Stimulated activated effector memory CD8-positive, alpha-beta T cell treated with anti-CD3 and anti-CD28 coated beads, Interleukin-12 subunit alpha, Interleukin-12 subunit beta, amount 100 ng/mL, for 72 hours (primary cell): ENCODE data around the gene HNRNPAB.
A peak's percentile ranks its signal among the peaks of the same experiment; 100 is the strongest.
"Not testable (repeated sequence)": the region's sequence is repeated elsewhere in the genome, so short reads cannot be mapped to it uniquely, and the experiment has no call there.

ENCODE experiments used
- ATAC-seq: fragments of 150-1000 bp; cut with Tn5 transposase; 2 replicates; pipeline ENCODE4 v1.10.0; 2021
- DNase-seq, 2 donors: peaks; one replicate each; pipeline ENCODE4 v3.0.0; 2021 to 2022; ENCODE audit warnings: low spot score in 2 of 2
- H3K27ac Mint-ChIP-seq: one replicate; pipeline ENCODE4 v1.8.0; 2022; ENCODE audit warnings: mild to moderate bottlenecking, mixed read lengths
- H3K36me3 Mint-ChIP-seq: one replicate; pipeline ENCODE4 v1.8.0; 2022; ENCODE audit warnings: mild to moderate bottlenecking, mixed read lengths
- H3K4me1 Mint-ChIP-seq: one replicate; pipeline ENCODE4 v1.8.0; 2022; ENCODE audit warnings: mixed read lengths
- H3K4me3 Mint-ChIP-seq: one replicate; pipeline ENCODE4 v1.8.0; 2022; ENCODE audit warnings: mild to moderate bottlenecking, mixed read lengths
- H3K9me3 Mint-ChIP-seq: one replicate; pipeline ENCODE4 v1.8.0; 2022; ENCODE audit warnings: mixed read lengths

HNRNPAB gene

GRCh38 chr5:178228609-178229008, 24.3 kb downstream of the HNRNPAB start:
- DNase-seq (no peak), ATAC-seq (no peak)
- H3K4me1 Mint-ChIP-seq, result peaks cover 70% of the 10 kb centered on the region
- H3K27ac Mint-ChIP-seq, result peak overlapping the region; percentile 87
- H3K9me3 Mint-ChIP-seq, result no peaks in the 10 kb centered on the region
- H3K36me3 Mint-ChIP-seq, result peaks cover 84% of the 10 kb centered on the region
- H3K4me3 Mint-ChIP-seq, result no peak overlapping the region

- Mint-ChIP-seq H3K4me3 (peak overlapping the region; percentile 80), H3K4me1 (peaks cover 65% of the 10 kb centered on the region)
- not testable (repeated sequence) for H3K9me3 Mint-ChIP-seq
Measured at GRCh38 chr5:178229111-178229510, 24.8 kb downstream of the HNRNPAB start.

GRCh38 chr5:178229861-178230260, 25.5 kb downstream of the HNRNPAB start:
- Mint-ChIP-seq H3K36me3 (peaks cover 72% of the 10 kb centered on the region), H3K4me1 (peaks cover 65% of the 10 kb centered on the region), H3K9me3 (no peaks in the 10 kb centered on the region), H3K4me3 (peak overlapping the region; percentile 80), H3K27ac (peak overlapping the region; percentile 87)
- no peak for ATAC-seq
- DNase-seq, result no peak

More at GRCh38 chr5:178229111-178229510, 24.8 kb downstream of the HNRNPAB start:
- peak overlapping the region; percentile 87 for H3K27ac Mint-ChIP-seq
- peaks cover 79% of the 10 kb centered on the region for H3K36me3 Mint-ChIP-seq
- DNase-seq, ATAC-seq: not testable (repeated sequence)

GRCh38 chr5:178230879-178231538, 26.7 kb downstream of the HNRNPAB start:
- ATAC-seq (no peak), DNase-seq (no peak)
- Mint-ChIP-seq H3K9me3 (no peaks in the 10 kb centered on the region), H3K4me3 (peak overlapping the region; percentile 80), H3K27ac (peak overlapping the region; percentile 87), H3K36me3 (peaks cover 60% of the 10 kb centered on the region), H3K4me1 (peaks cover 69% of the 10 kb centered on the region)

GRCh38 chr5:178231539-178232123, 27.3 kb downstream of the HNRNPAB start:
- no peak for ATAC-seq
- DNase-seq, result no peak
- Mint-ChIP-seq H3K27ac (peak overlapping the region; percentile 87), H3K9me3 (no peaks in the 10 kb centered on the region), H3K4me3 (peak overlapping the region; percentile 80), H3K4me1 (peaks cover 70% of the 10 kb centered on the region), H3K36me3 (peaks cover 54% of the 10 kb centered on the region)

- H3K9me3 Mint-ChIP-seq, result no peaks in the 10 kb centered on the region
- H3K4me1 Mint-ChIP-seq, result peaks cover 71% of the 10 kb centered on the region
- DNase-seq (peak; percentile 62 to 87), ATAC-seq (peak; percentile 76)
- H3K27ac Mint-ChIP-seq, result peak within 1 kb of the TSS; percentile 87
- peaks cover 47% of the 10 kb centered on the region for H3K36me3 Mint-ChIP-seq
- peak within 1 kb of the TSS; percentile 80 for H3K4me3 Mint-ChIP-seq
Measured at GRCh38 chr5:178232124-178232919, 28.0 kb downstream of the HNRNPAB start, which contains the start of gene PHYKPL. Gene PHYKPL (minus strand): TSS chr5:178232802. CDS start chr5:178232550, 252 bp downstream.

DNA sequence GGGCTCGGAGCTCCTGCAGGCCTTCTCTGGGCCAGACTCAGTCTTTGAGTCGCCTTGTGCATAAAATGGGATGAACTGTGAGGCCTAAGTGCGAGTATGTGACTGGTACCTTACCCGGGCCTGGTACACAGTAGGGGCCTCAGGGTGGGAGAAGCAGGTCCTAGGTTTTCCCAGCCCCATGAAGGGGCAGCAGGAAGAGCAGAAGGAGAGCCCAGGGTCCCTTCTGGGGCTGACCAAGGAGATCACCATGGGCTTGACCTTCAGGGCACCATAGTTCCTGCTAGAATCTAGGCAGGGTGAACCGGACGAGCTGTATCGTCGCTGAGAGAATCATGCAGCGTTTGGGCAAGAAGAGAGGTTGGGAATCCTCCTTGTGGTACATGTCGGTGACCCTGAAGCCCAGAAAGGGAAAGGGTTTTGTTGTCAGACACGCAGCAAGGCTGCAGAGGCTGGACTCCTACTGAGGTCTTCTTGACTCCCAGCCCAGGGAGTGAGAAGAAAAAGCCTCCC, 28.6 kb downstream of the HNRNPAB start:
- ATAC-seq, result no peak
- H3K4me1 Mint-ChIP-seq, result peaks cover 69% of the 10 kb centered on the region
- H3K4me3 Mint-ChIP-seq, result peak overlapping the region; percentile 80

GRCh38 chr5:178234121-178234749, 29.9 kb downstream of the HNRNPAB start:
- Mint-ChIP-seq H3K4me3 (no peak overlapping the region), H3K9me3 (no peaks in the 10 kb centered on the region), H3K27ac (no peak overlapping the region), H3K36me3 (peaks cover 28% of the 10 kb centered on the region), H3K4me1 (peaks cover 69% of the 10 kb centered on the region)
- ATAC-seq (no peak), DNase-seq (no peak)

More for the DNA sequence above, 28.6 kb downstream of the HNRNPAB start:
- H3K36me3 Mint-ChIP-seq, result peaks cover 41% of the 10 kb centered on the region
- no peaks in the 10 kb centered on the region for H3K9me3 Mint-ChIP-seq
- no peak for DNase-seq
- H3K27ac Mint-ChIP-seq, result peak overlapping the region; percentile 83

DNA sequence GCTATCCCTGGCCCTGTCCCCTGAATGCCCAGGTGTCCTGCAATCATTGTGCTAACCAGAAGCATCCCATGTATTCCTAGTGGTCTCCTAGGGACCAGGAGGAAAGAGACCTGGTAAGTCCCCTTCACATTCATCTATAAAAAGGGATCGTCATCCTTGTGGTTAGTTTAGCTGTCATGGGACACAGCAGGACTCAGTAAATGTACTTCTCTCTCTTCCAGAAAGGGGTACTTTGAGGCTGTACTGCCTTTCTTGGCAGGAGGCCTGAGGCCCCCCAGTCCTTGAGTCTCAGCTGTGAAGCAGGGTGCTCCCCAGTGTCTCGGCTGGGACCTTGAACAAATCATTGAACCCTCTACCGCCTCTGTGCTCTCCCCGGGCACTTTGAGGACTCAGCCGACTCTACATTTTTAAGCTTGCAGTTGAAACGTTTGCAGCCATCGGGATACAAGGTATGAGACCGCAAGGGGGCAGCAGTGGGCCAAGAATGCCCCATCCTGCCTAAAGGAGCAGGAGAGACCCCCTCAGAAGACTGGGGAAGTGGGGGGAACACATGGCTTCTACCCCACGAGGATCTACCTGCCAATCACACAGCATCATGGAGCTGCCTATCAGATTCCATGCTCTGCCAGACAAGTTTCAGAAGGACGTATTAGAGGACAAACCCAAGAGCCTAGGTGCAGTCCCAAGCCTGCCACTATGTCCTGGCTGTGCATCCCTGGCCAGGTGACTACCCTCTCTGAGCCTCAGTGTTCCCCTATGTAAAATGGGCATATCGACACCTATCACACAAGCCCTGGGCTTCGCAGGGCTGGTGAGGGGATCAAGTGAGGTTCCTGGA, 30.6 kb downstream of the HNRNPAB start:
- Mint-ChIP-seq H3K27ac (peak overlapping the region; percentile 63), H3K4me3 (peak overlapping the region; percentile 13), H3K36me3 (peaks cover 24% of the 10 kb centered on the region), H3K4me1 (peaks cover 69% of the 10 kb centered on the region), H3K9me3 (no peaks in the 10 kb centered on the region)
- ATAC-seq (no peak), DNase-seq (peak; percentile 78 to 92)

GRCh38 chr5:178235588-178235974, 31.2 kb downstream of the HNRNPAB start:
- Mint-ChIP-seq H3K27ac (no peak overlapping the region), H3K4me1 (peaks cover 69% of the 10 kb centered on the region), H3K9me3 (no peaks in the 10 kb centered on the region), H3K4me3 (no peak overlapping the region), H3K36me3 (peaks cover 20% of the 10 kb centered on the region)
- no peak for ATAC-seq
- no peak for DNase-seq

- ATAC-seq (no peak), DNase-seq (no peak)
- Mint-ChIP-seq H3K36me3 (peaks cover 15% of the 10 kb centered on the region), H3K9me3 (no peaks in the 10 kb centered on the region), H3K4me3 (no peak overlapping the region), H3K4me1 (peaks cover 69% of the 10 kb centered on the region), H3K27ac (no peak overlapping the region)
Measured at GRCh38 chr5:178236126-178236525, 31.8 kb downstream of the HNRNPAB start.

DNA sequence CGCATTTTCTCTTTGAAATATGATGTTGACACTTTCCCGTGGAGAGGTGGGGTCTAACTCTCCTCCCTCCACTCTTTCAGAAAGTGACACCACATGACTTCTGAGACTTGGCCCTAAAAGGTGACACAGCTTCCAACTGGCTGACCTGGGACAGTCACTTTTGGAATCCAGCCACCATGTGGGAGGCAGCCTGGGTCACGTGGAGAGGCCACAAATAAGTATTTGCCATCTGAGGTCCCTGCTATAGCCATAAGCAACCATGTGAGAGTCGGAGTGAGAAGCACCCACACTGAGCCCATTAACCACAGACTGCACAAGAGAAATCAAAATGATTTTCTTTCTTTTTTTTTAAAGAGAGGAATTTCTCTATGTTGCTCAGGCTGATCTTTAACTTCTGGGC, 32.3 kb downstream of the HNRNPAB start:
- Mint-ChIP-seq H3K4me3 (peak overlapping the region; percentile 10), H3K36me3 (peaks cover 9% of the 10 kb centered on the region), H3K27ac (peak overlapping the region; percentile 97), H3K4me1 (peaks cover 69% of the 10 kb centered on the region), H3K9me3 (no peaks in the 10 kb centered on the region)
- ATAC-seq (no peak), DNase-seq (no peak)

DNA sequence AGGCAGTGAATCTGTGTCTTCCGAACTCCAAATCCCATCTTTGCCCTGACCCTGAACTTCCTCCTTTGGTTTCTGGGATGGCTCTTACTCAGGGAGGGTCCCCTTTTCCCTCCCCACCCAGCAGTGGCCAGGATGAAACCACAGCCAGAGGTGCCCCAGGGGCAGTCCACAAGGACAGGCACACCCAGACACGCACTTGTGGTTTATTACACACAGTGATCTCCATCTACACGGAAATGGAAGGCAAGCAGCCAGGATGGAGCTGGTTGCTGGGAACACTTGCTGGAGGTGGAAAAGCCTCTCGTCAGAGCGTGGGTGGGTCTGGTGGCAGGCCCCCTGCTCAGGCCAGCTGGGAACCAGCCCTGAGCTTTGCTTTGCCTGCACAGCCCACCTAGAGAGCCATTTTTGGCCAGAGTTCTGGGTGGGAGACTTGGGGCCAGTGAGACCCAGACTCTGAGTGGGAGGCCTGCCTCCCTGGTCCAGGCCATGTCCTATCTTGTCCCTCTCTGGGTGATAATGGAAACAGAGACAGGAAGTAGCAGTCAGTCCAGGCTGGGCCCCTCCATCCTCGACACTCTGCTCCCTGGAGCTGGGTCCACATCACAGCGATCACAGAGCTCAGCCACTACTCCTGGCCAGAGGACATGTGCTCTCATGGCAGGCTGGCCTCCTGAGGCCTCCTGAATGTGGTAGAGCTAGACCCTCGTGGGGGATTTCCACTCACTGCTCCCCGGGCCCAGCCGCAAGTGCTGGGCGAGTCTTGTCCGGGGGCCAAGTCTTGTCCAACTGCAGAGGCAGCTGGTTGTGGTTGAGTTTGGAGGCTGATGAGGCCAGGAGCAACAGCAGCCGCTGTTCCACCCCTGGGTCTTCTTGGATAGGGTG, 33.3 kb downstream of the HNRNPAB start:
- DNase-seq, result no peak
- no peak for ATAC-seq
- Mint-ChIP-seq H3K27ac (peak overlapping the region; percentile 97), H3K36me3 (peaks cover 5% of the 10 kb centered on the region), H3K4me1 (peaks cover 75% of the 10 kb centered on the region), H3K9me3 (no peaks in the 10 kb centered on the region), H3K4me3 (peak overlapping the region; percentile 74)
